Hepatic stellate cell (primary cell): ENCODE measurements around the gene MRPS27.

Source experiments
- DNase-seq: peaks from one replicate; pipeline ENCODE4 v3.0.0; 2011; ENCODE audit warnings: low spot score

Gene MRPS27

DNA sequence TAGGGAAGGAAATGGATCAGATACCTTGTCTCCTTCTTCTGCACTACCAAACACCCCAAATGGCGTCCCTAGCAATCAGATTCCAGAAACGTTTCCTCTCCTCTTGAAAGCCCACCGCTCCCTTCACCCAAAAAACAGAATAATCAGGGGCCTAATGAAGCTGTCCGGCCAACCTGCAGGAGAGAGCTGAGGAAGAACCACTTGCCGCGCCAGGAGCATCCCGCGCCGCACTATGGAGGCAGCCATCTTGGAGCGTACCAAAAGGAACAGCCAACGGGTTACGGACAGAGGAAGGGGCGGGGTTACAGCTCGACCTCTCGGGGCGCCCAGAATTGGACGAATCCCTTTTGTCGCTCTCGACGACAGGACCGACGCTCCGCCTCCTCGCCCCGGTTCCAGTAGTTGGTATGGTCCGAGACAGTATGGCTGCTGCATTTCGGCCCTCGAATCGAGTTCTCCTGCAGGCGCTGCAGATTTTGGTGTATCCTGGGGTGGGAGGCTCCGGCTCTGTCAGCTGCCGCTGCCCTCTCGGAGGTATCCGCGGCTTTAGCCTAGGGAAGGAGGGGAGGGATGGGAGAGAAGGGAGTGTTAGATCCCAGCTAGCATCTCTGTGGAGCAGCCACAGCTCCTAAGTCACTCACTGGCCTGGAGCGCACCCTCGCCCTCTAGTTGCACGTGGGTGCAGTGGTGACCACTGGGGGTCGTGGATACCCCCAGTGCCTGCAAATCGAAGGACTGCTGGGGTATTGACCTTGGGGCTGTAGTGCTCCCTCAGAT lies at the start of gene MRPS27, which contains the start of gene PTCD2:
Gene MRPS27, minus strand, starts transcription at position 265 of the 777 bp plus-strand sequence. Its CDS starts 19 bp downstream, at position 246.
Gene PTCD2, plus strand, starts transcription at position 398 of the 777 bp plus-strand sequence. Its CDS starts 10 bp downstream, at position 408.
- DNase-seq = peak; percentile 97

DNA sequence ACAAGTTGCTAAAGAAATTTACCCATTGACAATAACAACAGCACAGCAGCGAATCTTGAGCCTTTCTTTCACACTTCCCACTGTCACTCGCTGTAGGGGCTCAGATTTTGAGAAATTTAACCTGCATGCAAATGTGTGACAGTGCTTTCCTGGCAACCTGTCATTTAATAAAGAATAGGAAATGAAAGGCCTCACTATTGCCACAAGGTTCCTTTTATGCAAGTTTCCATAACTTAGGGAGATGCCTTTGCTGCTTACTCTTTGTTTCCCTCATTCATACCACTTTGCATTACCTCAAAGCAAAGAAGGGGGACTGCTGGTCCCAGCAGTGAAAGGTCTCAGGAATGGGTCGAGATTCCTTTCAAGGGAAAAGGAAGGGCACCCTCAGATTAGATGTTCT lies 49.7 kb upstream of the MRPS27 start:
- no peak for DNase-seq

DNA sequence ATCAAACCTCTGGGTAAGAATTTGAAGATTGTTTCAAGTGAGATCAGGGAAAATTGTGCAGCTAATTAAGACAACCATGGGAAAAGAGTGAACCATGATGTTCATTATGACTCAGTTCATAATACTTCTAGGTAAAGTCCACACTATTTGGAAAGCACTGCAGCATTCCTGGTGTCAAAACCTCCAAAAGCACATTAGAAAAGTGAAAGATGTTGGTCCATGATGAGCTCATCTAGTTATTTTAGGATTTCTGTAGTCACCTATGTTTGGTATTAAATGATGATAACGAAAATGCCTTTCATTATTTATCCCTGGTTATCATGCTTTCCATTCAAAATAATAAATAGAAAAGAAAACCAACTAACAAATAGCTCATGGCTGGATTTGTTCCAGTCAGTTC lies 49.3 kb upstream of the MRPS27 start:
- no peak for DNase-seq

DNA sequence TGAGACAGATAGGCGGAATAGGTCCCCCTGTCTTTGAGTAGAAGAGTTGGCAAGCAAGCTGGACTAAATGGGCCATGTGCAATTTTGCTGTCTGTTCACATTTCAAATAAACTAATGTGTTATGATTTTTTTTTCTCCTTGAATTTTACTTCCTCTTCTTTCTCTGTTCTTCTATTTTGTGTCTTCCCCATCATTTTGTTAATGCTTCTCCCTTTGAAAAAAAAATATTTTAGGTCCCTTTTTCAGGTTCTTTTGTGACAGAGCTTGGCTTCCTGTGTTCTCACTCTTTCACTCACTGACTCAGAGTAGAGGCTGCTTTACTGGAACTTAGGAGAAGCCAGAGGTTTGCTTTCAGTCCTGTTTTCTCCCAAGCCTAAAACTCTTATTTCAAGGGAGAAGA lies 48.2 kb upstream of the MRPS27 start:
- no peak for DNase-seq

- peak; percentile 34 for DNase-seq
Observed at GRCh38 chr5:72366324-72366976, 46.4 kb upstream of the MRPS27 start.

GRCh38 chr5:72364951-72365350 lies 44.9 kb upstream of the MRPS27 start:
- DNase-seq = no peak

- DNase-seq = no peak
Observed at GRCh38 chr5:72364171-72364570, 44.1 kb upstream of the MRPS27 start.

- peak; percentile 29 for DNase-seq
Observed at GRCh38 chr5:72363166-72363802, 43.2 kb upstream of the MRPS27 start.

- no peak for DNase-seq
Observed at GRCh38 chr5:72359886-72360285, 39.8 kb upstream of the MRPS27 start.

DNA sequence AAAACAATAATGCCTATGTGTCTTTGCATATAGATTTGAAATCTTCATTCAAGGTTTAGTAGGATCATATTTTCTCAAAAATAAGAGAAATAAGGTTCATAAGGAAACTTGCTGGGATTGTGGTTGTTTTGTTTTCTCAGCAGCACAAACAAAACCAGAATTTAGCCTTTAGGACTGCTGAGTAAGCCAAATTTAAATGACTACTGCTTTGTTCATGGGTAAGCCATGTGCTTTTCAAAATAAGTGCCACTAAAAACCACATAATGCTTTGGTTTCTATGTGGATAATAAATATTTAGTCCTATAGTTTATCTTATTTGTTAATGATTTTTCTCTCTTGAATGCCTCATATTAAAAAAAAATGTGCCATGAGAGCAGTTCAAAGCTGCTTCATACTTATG lies 38.9 kb upstream of the MRPS27 start:
- DNase-seq = no peak

GRCh38 chr5:72356361-72356760 lies 36.3 kb upstream of the MRPS27 start:
- DNase-seq = no peak

- DNase-seq = peak; percentile 16
Observed at GRCh38 chr5:72355706-72356299, 35.8 kb upstream of the MRPS27 start.

GRCh38 chr5:72353046-72353445 lies 33.0 kb upstream of the MRPS27 start:
- DNase-seq = no peak

- DNase-seq = no peak
Observed at GRCh38 chr5:72352616-72353015, 32.6 kb upstream of the MRPS27 start.

- DNase-seq = no peak
Observed at GRCh38 chr5:72351376-72351775, 31.3 kb upstream of the MRPS27 start.

GRCh38 chr5:72347801-72348308 lies 27.8 kb upstream of the MRPS27 start:
- DNase-seq = peak; percentile 76

- DNase-seq = no peak
Observed at GRCh38 chr5:72346398-72346797, 26.4 kb upstream of the MRPS27 start.

DNA sequence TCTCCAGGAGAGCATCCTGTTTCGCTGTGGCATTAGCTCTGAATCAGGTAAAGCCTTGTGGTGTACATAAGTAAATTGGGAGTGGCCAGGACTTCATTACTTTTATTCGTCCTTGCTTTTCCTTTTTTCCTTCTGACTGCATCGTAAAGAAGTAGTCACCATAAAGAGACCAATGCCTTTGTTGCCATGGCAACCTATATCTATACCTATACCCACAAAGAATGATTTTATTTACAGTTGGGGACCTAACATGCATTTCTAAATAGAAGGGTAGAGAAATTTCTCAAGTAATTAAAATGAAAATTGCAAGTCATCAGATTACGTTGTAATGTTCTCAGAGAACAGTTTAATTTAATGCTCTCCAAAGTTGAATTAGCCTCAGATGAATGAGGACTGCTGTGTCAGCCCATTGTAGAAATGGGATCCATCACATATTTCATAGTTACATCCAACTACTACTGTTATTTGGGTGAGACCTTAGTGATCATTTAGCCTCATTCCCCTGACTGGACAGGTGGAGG lies 18.7 kb upstream of the MRPS27 start:
- no peak for DNase-seq

- DNase-seq = no peak
Observed at GRCh38 chr5:72337159-72337558, 17.1 kb upstream of the MRPS27 start.

DNA sequence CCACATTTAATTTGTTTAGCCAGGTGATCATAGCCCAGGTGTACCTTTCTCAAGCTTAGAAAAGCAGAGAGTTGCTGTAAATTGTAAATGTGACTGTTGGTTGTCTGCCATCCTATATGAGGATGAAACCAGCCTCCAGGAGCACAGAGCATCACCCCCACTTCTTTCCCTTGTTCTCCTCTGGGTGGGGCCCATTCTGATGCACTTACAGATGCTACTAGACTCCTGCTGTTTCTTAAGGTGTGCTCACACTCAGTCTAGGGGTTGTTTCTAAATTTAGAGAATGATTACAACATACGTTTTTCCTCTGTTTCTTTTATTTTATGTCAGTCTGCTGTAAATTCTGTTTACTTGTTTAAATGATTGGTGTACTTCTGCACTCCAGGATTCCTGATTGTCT lies 10.7 kb upstream of the MRPS27 start:
- no peak for DNase-seq

DNA sequence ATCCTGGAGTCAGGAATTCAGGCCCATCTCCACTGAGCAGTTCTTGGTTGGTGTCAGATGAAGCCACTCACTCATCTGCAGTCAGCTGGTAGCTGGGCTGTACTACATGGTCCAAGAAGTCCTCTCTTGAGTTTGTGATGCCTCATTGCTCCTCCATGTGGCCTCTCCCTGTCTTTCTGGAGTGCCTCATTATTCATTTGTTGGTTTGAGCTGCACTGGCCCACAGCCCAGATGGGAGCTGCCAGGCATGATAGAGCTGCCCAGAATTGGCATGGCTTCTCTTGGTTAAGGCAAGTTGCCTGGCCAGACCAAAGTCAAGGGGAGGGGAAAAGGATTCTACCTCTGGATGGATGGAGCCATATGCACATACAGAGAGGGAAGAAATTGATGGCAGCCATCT lies 8.1 kb upstream of the MRPS27 start:
- DNase-seq = peak; percentile 8

- DNase-seq = no peak
Observed at GRCh38 chr5:72326306-72326649, 6.2 kb upstream of the MRPS27 start.
